PC-3 (cell line): ENCODE measurements around the gene NEU1.

Source experiments
- EZH2phosphoT487 ChIP-seq: fragments of 300-600 bp; sonication (generic); IDR thresholded peaks from 2 replicates; pipeline ENCODE4 v1.6.1; 2018; ENCODE audit warnings: mild to moderate bottlenecking, antibody characterized with exemption, low read length, borderline replicate concordance
- TF ChIP-seq, protein P1 (sequence below): fragments of 300-600 bp; sonication (generic); conservative IDR thresholded peaks from 2 replicates; pipeline ENCODE4 v1.5.1; 2017; ENCODE audit warnings: antibody characterized with exemption, low read depth, mild to moderate bottlenecking, low read length

DNA sequence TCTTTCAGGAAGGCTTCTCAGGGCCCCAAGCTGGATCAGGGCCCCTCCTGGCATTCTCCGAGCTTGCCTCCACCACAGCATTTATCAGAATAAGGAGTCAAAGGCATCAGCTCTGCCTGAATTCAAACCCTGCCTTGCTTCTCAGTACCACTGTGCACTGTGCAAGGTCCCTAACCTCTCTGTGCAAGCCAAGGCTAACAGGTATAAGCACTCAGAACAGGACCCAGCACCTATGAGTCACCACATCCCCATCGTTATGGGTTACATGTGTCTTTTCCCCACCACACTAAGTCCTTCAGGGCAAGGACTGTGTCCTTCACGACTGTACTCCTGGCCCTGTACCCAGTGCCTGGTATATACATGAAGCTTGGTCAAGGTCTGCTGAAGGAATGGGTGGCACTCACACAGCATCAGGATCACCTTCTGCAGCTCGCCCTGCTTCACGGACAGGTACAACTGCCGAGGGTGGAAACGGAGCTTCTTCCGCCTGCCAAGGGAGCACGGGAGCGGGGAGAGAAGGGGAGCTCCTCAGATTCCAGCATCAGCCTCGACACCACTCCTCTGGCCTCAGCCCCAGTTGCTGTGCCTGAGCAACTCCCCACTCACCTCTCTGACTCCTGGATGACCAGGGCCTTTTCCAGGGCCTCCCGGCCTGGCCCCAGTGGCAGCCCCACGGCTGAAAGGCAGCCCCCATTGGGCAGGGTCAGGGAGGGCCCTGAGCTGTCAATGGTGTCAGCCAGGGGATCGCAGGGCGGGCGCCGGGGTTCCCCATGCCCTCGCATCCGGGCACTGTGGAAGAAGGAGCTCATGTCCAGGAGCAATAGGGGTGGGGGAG is 24.8 kb upstream of the NEU1 start:
- no peak for TF ChIP-seq EZH2phosphoT487
- TF ChIP-seq, protein P1, sequence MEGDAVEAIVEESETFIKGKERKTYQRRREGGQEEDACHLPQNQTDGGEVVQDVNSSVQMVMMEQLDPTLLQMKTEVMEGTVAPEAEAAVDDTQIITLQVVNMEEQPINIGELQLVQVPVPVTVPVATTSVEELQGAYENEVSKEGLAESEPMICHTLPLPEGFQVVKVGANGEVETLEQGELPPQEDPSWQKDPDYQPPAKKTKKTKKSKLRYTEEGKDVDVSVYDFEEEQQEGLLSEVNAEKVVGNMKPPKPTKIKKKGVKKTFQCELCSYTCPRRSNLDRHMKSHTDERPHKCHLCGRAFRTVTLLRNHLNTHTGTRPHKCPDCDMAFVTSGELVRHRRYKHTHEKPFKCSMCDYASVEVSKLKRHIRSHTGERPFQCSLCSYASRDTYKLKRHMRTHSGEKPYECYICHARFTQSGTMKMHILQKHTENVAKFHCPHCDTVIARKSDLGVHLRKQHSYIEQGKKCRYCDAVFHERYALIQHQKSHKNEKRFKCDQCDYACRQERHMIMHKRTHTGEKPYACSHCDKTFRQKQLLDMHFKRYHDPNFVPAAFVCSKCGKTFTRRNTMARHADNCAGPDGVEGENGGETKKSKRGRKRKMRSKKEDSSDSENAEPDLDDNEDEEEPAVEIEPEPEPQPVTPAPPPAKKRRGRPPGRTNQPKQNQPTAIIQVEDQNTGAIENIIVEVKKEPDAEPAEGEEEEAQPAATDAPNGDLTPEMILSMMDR: no peak
